Raji (cell line): ENCODE data around the gene PHLDA3.

Source experiments
- POLR2A ChIP-seq: IDR thresholded peaks from 2 replicates; pipeline ENCODE4 v1.6.1; 2011; ENCODE audit warnings: low read depth, low read length, control low read depth; ENCODE audit not compliant: insufficient read depth

The PHLDA3 gene

DNA sequence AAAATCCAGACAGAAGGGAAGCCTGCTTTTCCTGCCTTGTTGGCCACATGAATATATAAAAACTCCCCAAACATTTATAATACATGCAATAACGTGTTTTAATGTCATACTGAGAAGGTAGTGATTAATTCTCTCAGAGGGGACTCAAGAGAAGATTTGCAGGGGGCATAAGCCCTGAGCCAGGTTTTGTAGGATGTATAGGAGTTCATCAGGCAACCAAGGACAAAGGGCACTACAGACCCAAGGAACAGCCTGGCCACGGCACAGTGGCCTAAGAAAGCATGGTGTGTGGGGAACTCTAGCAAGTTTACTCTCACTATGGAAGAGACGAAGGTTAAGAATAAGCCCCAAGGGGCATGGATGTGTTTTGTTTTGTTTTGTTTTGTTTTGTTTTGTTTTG is 32.0 kb downstream of the PHLDA3 start:
- TF ChIP-seq POLR2A: no peak

GRCh38 chr1:201436393-201436792 is 32.6 kb downstream of the PHLDA3 start:
- TF ChIP-seq POLR2A: no peak

GRCh38 chr1:201434266-201434665 is 34.7 kb downstream of the PHLDA3 start:
- TF ChIP-seq POLR2A: no peak

GRCh38 chr1:201433609-201434008 is 35.4 kb downstream of the PHLDA3 start:
- TF ChIP-seq POLR2A: no peak

GRCh38 chr1:201430776-201431175 is 38.2 kb downstream of the PHLDA3 start:
- TF ChIP-seq POLR2A: no peak

GRCh38 chr1:201429736-201430501 is 39.1 kb downstream of the PHLDA3 start:
- TF ChIP-seq POLR2A: no peak

GRCh38 chr1:201427963-201428362 is 41.0 kb downstream of the PHLDA3 start:
- no peak for TF ChIP-seq POLR2A

GRCh38 chr1:201426479-201427310 is 42.3 kb downstream of the PHLDA3 start:
- no peak for TF ChIP-seq POLR2A

DNA sequence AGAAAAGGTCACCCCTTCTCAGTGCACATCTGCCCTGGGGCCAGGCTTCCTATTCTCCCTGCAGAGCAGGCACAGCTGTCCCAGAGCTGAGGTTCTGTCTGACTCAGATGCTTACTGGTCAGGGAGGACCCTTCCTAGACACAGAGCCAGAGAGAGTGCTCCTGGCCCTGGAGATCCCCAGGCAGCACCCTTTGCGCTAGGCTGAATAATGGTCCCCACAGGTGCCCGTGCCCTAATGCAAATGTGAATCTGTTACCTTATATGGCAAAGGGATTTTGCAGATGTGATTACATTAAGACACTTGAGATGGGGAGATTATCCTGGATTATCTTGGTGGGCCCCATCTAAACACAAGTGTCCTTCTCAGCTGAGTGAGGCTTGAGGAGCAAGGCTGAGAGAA is 44.8 kb downstream of the PHLDA3 start:
- no peak for TF ChIP-seq POLR2A

DNA sequence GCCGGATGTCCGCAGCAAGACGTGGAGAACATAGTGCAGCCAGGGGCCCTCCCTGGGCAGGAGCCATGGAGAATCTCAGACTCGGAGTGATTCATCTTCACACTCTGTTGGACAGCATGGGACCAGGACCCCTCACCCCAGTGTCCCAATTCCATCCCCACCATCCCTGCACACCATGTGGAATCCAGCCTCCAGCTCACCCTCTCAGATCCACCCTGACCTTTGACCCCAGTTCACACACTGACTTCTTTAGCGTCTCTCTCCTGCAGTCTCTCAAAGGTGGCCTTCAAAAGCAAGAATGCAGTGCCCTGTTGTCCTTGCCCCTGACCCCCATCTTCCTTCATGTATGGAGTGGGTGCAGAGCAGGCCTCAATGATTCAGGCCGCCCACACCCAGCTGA is 45.3 kb downstream of the PHLDA3 start:
- no peak for TF ChIP-seq POLR2A

- no peak for TF ChIP-seq POLR2A
Observed at GRCh38 chr1:201422436-201423030, 46.5 kb downstream of the PHLDA3 start.

DNA sequence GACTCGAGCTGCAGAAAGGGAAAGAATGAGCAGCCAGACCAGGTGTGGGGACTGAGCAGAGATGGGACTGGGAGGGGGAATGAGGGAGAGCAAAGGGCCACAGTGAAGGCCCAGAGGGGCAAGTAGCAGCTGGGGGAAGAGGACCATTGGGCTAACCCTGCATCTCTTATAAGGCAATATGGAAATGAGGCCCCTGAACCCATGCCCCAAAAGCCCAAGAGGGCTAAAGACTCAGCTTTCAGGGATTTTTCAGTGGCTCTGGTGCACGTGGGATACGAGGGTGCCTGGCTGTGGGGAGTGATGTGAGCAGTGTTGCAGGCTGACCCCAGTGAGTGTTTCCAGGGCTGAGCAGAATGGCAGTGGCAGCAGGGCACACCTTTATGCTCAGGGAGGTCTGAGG is 47.0 kb downstream of the PHLDA3 start:
- no peak for TF ChIP-seq POLR2A

GRCh38 chr1:201421041-201421440 is 47.9 kb downstream of the PHLDA3 start:
- no peak for TF ChIP-seq POLR2A

DNA sequence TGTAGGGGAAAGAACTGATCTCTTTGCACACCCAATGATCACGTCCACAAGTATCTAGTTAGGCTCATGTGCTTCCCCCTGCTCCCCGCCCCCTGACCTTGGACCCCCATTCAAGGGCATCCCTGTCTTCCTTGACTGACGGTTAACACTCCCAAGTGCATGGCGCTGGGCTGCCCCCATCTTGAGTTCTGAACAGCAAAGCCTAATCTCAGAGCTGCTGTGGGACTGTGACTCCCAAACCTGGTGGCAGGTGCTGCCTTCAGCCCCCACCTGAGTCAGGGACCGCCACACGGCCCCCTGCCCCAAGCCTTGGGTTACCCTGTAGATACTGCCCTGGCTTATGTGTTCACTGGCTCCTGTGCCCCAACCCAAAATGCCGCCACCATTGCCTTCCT is 48.4 kb downstream of the PHLDA3 start:
- no peak for TF ChIP-seq POLR2A

DNA sequence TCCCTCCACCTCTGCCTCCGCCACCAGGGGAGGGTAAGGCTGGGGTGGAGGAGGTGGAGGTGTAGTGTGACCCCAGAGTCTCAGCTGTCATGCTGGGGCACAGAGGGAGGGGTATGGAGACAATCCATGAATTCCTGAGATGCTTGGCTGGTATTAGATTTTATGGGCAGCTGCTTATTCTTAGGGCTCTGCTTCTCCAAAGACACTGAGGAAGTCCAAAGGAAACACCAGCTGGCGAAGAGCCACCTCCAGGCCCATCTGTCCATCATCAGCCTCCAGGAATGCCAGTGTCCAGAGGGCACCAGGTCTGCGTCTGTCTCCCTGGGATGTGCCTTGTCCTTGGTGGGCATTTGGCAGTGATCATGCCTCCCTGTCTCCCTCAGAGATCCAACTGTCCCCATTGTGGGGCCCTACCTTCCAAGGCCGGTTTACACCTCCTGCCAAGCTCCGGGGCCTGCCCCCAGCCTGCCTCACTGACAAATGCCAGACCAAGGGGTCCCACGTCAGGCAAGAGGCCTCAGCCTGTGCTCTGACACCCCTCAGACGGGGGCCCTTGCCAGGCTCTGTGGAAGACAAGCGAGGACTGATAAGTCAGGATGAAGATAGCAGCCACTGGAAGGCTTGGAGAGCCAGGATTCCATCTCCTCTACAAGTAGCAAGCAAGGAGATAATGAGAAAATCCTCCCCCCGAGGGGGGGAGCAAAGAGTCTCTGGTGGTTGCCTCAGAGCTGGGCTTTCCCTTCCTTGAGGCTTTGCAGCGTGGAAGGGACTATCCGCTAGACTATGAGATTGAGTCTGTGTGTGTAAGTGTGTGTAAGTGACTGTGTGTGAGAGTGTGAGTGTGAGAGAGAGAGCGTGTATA is 49.0 kb downstream of the PHLDA3 start:
- no peak for TF ChIP-seq POLR2A
